Stomach (tissue), 4 donors: ENCODE results near the gene ZMIZ1.

Source experiments
- POLR2A ChIP-seq, 4 donors: fragments of 450-650 bp; IDR thresholded peaks; one replicate each; pipeline ENCODE4 v1.6.1; 2016; ENCODE audit warnings: antibody characterized with exemption in 4 of 4, control low read depth in 2 of 4, mild to moderate bottlenecking in 1 of 4, moderate library complexity in 1 of 4
- TF ChIP-seq, protein P1 (sequence below), 7 experiments: fragments of 450-650 bp in 4 of 7; fragments of 200-600 bp in 3 of 7; sonication (generic) in 3 of 7; IDR thresholded peaks; one replicate each; pipeline ENCODE4 v1.5.1; 2016 to 2019; ENCODE audit warnings: antibody characterized with exemption in 7 of 7, control low read depth in 2 of 7, mild to moderate bottlenecking in 1 of 7

DNA sequence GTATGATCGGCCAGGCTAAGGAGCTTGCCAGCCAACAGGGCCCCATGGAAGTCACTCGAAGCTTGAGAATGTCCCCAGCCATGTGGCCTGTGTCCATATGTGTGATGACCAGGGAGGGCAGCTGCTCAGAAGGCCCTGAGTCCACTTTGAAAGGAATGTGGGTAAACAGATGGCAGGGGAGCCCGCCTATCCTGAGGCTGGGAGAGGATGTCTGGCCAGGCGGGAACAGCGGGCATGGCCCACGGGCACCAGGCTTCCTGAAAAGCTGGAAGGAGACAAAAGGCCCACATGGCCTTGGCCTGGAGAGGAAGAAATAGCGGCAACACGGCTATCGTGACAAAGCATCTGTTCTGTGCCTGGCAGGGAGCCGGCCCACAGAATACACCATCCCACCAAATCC, 140.6 kb downstream of the ZMIZ1 start:
- TF ChIP-seq, protein P1, sequence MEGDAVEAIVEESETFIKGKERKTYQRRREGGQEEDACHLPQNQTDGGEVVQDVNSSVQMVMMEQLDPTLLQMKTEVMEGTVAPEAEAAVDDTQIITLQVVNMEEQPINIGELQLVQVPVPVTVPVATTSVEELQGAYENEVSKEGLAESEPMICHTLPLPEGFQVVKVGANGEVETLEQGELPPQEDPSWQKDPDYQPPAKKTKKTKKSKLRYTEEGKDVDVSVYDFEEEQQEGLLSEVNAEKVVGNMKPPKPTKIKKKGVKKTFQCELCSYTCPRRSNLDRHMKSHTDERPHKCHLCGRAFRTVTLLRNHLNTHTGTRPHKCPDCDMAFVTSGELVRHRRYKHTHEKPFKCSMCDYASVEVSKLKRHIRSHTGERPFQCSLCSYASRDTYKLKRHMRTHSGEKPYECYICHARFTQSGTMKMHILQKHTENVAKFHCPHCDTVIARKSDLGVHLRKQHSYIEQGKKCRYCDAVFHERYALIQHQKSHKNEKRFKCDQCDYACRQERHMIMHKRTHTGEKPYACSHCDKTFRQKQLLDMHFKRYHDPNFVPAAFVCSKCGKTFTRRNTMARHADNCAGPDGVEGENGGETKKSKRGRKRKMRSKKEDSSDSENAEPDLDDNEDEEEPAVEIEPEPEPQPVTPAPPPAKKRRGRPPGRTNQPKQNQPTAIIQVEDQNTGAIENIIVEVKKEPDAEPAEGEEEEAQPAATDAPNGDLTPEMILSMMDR (IDR thresholded peaks at IDR 0.05): no peak
- no peak for TF ChIP-seq POLR2A (IDR thresholded peaks at IDR 0.05)
